HFFc6 (cell line): ENCODE results near the gene NPSR1. TPM values are rescaled to one million over a fixed set of nuclear protein-coding genes. Genes with fewer than 3 reads are reported as not detected.

ENCODE experiments used
- DNase-seq: peaks from one replicate; pipeline ENCODE4 v3.0.0-alpha.2; 2018
- H3K27ac Mint-ChIP-seq: 2 replicates; pipeline ENCODE4 v1.8.0; 2020; ENCODE audit warnings: mild to moderate bottlenecking, mixed read lengths
- H3K27me3 Mint-ChIP-seq: 2 replicates; pipeline ENCODE4 v1.8.0; 2021; ENCODE audit warnings: mild to moderate bottlenecking, moderate library complexity, mixed read lengths; ENCODE audit not compliant: insufficient read depth
- H3K36me3 Mint-ChIP-seq: 2 replicates; pipeline ENCODE4 v1.8.0; 2021; ENCODE audit warnings: low read depth, mixed read lengths
- H3K4me1 Mint-ChIP-seq: 2 replicates; pipeline ENCODE4 v1.8.0; 2020; ENCODE audit warnings: low read depth, mixed read lengths
- H3K4me3 Mint-ChIP-seq: 2 replicates; pipeline ENCODE4 v1.8.0; 2020; ENCODE audit warnings: mild to moderate bottlenecking, moderate library complexity, mixed read lengths
- H3K9me3 Mint-ChIP-seq: 2 replicates; pipeline ENCODE4 v1.8.0; 2020; ENCODE audit warnings: mild to moderate bottlenecking, mixed read lengths
- total RNA-seq, 6 experiments: library from RNA; stranded (reverse); fragmentation: NEBNext Ultra II Directional; extraction: Animal tissue kit (Norgen Biotek cat#: 25700); gene quantifications; 2 replicates in 1 of 6; 3 replicates in 5 of 6; pipeline ENCODE4 v1.2.3, GENCODE V29; 2021
- TF ChIP-seq, protein P1 (sequence below): fragments of 200-600 bp; sonication (generic); IDR thresholded peaks from 2 replicates; pipeline ENCODE4 v1.5.0; 2021; ENCODE audit warnings: antibody characterized with exemption, mild to moderate bottlenecking

Gene NPSR1
- total RNA-seq, 6 experiments from 2014 or later, result not detected

- H3K4me3 Mint-ChIP-seq, result no peak overlapping the region
- no peaks in the 10 kb centered on the region for H3K27me3 Mint-ChIP-seq
- no peaks in the 10 kb centered on the region for H3K9me3 Mint-ChIP-seq
- TF ChIP-seq, protein P1, sequence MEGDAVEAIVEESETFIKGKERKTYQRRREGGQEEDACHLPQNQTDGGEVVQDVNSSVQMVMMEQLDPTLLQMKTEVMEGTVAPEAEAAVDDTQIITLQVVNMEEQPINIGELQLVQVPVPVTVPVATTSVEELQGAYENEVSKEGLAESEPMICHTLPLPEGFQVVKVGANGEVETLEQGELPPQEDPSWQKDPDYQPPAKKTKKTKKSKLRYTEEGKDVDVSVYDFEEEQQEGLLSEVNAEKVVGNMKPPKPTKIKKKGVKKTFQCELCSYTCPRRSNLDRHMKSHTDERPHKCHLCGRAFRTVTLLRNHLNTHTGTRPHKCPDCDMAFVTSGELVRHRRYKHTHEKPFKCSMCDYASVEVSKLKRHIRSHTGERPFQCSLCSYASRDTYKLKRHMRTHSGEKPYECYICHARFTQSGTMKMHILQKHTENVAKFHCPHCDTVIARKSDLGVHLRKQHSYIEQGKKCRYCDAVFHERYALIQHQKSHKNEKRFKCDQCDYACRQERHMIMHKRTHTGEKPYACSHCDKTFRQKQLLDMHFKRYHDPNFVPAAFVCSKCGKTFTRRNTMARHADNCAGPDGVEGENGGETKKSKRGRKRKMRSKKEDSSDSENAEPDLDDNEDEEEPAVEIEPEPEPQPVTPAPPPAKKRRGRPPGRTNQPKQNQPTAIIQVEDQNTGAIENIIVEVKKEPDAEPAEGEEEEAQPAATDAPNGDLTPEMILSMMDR, result no peak
- H3K4me1 Mint-ChIP-seq, result peaks cover 12% of the 10 kb centered on the region; the same call in 1 of the 2 replicates
- DNase-seq, result no peak
- H3K27ac Mint-ChIP-seq, result no peak overlapping the region
- no peaks in the 10 kb centered on the region for H3K36me3 Mint-ChIP-seq
These were observed 187.8 kb downstream of the NPSR1 start for GRCh38 chr7:34845666-34846361.

DNA sequence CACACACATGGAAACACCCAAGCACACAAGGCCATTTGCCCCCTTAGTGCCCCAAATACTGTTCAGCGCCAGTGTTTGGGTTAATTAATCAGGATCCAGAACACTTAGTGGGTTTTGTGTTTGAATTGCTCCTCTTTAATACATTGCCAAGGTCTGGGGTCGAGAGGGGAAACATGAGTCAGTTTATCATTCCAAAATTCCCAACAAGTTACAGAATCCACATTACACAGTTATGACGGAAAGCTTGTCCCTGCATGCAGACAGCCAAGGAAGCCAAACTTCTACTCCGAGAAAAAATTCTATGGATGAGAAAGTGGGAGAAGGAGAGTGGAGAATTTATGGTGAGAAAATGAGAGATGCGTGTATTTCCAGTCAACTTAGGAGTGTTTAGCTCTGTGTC is 189.0 kb downstream of the NPSR1 start:
- DNase-seq, result no peak
- Mint-ChIP-seq H3K4me1 (peaks cover 22% of the 10 kb centered on the region), H3K4me3 (no peak overlapping the region), H3K36me3 (no peaks in the 10 kb centered on the region), H3K27me3 (no peaks in the 10 kb centered on the region), H3K27ac (no peak overlapping the region), H3K9me3 (no peaks in the 10 kb centered on the region)
- TF ChIP-seq, protein P1, result no peak

DNA sequence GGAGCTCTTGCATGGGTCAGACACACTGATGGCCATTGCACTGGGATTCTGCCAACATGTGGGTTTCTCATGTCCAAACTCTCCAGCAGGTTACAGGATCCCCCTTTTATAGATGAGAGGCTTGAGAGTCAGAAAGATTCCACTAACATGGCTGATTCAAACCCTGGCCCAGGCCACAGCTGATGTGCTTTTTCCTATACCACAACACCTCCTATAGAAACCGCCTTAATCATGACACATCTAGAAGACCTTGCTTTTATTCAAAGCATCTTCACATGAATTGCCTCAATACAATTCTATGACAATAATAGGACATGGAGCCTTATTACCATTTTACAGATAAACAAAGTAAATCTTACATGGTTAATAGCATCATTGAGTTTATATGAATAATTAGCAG is 190.7 kb downstream of the NPSR1 start:
- TF ChIP-seq, protein P1, result no peak
- no peaks in the 10 kb centered on the region for H3K36me3 Mint-ChIP-seq
- H3K4me3 Mint-ChIP-seq, result no peak overlapping the region
- no peak for DNase-seq
- H3K27me3 Mint-ChIP-seq, result no peaks in the 10 kb centered on the region
- no peaks in the 10 kb centered on the region for H3K9me3 Mint-ChIP-seq
- no peak overlapping the region for H3K27ac Mint-ChIP-seq
- H3K4me1 Mint-ChIP-seq, result peaks cover 31% of the 10 kb centered on the region

GRCh38 chr7:34849163-34849960 is 191.3 kb downstream of the NPSR1 start:
- Mint-ChIP-seq H3K4me1 (peaks cover 31% of the 10 kb centered on the region), H3K9me3 (no peaks in the 10 kb centered on the region), H3K27ac (no peak overlapping the region), H3K27me3 (no peaks in the 10 kb centered on the region), H3K36me3 (no peaks in the 10 kb centered on the region), H3K4me3 (no peak overlapping the region)
- TF ChIP-seq, protein P1, result no peak
- no peak for DNase-seq

- Mint-ChIP-seq H3K9me3 (no peaks in the 10 kb centered on the region), H3K27ac (no peak overlapping the region), H3K4me1 (peaks cover 31% of the 10 kb centered on the region), H3K36me3 (no peaks in the 10 kb centered on the region), H3K27me3 (no peaks in the 10 kb centered on the region), H3K4me3 (no peak overlapping the region)
- TF ChIP-seq, protein P1, result no peak
- no peak for DNase-seq
These were observed 192.0 kb downstream of the NPSR1 start for GRCh38 chr7:34849986-34850385.
